NCI-H748 treated with DMSO at 0.1 percent for 48 hours (cell line): Measurements from ENCODE around the gene COL23A1.
"Not testable (repeated sequence)": the region's sequence is repeated elsewhere in the genome, so short reads cannot be mapped to it uniquely, and the experiment has no call there.

Experiments used
- DNase-seq: peaks from one replicate; lab custom pipeline; 2025; lab: John Stamatoyannopoulos, UW

The COL23A1 gene

DNA sequence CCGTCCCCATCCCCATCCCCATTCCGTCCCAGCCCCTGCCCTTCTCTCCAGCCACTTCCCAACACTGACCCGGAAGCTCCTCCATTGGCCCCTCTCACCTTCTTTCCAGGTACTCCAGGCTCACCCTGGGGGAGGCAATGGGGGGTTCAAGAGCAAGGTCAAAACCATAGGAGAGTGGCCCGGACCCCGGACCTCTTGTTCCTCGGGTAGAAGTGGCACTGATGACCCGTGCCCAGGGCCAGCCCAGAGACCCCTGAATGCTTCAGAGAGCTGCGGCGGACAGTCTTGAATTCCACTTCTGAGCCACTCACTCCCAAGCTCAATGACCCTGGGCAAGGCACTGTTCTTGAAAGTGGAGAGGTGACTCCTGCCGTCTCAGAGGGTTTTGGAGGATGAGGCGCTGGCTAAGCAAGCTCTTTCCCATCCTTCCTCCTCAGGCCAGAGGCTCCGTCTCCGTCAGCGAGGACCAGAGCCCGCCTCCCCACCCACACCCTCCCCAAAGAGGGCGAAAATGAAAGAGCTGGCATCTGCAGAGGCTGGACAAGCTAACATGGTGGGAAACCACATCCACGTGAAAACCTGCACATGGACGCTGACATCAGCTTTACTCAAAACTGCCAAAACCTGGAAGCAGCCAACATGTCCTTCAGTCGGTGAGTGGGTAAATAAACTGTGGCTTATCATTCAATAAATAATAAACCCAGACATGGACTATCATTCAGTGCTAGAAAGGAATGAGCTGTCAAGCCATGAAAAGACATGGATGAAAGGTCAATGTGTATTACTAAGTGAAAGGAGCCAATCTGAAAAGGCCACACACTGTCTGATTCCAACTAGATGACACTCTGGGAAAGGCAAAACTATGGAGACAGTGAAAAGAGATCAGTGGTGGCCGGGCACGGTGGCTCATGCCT lies 330.3 kb downstream of the COL23A1 start:
- DNase-seq: no peak

DNA sequence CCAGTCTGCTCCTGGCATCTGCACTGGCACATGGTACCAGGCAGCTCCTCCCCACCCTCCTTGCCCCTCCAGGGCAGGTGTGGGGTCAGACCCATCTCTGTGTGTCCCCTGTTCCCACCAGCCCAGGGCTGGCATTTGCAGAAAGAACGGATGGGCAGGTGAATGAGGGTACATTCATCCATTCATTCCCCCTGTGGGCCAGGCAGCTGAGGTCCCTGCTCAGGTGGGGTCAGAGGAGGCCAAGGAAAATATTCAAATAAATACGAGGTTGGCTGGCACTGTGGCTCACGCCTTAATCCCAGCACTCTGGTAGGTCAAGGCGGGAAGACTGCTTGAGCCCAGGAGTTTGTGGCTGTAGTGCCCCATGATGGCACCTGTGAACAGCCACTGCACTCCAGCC lies 332.5 kb downstream of the COL23A1 start:
- DNase-seq: no peak

DNA sequence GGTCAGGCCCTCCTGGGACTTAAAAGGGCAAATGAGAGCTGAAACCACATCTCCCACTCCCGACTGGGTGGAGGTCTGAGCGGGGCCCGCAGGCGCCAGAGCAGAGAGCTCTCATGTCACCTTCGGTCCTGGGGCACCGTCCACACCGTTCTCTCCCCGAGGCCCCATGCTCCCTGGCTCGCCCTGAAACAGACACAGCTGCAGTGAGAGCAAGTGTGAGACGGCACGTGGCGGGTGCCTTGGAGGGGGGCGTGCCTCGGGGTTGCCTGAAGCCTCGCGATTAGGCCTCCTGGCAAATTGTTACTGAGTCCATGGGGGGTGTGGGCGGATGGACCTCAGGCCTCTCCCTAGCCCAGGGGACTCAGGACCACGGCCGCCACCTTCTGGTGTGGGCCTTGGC lies 333.4 kb downstream of the COL23A1 start:
- DNase-seq: no peak

DNA sequence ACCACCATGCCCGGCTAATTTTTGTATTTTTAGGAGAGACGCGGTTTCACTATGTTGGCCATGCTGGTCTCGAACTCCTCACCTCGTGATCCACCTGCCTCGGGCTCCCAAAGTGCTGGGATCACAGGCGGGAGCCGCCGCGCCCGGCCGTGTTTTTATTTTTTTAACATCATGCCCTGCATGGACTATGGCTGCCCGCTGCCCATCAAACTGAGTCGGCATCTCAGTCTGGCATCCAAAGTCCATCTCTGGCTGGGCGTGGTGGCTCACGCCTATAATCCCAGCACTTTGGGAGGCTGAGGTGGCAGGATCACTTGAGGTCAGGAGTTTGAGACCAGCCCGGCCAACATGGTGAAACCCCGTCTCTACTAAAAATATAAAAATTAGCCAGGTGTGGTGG lies 336.6 kb downstream of the COL23A1 start:
- not testable (repeated sequence) for DNase-seq

DNA sequence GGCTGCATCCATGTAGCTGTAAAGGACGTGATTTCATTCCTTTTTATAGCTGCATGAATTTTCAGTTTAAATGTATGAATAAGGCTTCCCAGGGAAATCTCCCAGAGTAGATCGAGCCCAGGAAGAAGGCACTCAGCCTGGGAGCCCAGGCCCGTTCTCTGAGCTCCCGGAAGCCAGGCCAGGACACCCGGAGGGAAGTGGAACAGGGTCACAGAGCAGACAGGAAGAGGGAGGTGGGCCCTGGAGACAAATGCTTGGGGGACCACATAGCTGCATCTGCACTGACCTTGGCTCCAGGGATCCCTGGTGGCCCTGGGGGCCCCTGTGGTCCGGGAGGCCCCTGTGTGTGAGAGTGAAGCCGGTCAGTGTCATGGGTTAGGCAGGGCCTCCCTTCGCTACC lies 337.9 kb downstream of the COL23A1 start:
- DNase-seq: no peak

DNA sequence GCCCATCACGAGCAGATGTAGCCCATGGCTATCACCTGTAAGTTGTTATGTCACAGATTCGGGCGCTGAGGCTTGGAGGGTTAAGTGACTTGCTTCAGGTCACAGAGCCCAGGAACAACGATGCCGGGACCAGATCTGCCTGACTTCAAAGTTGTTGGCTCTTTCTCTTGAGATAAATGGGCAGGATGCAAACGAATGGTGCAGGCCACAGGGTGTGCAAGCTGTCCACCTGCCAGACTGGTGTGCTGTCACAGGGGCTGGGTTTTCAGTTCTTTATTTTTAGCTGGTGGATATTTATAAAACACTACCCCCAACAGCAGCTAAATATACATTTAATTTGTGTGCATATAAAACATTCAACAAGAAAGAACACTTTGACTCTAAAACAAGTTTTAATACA lies 339.9 kb downstream of the COL23A1 start:
- no peak for DNase-seq

DNA sequence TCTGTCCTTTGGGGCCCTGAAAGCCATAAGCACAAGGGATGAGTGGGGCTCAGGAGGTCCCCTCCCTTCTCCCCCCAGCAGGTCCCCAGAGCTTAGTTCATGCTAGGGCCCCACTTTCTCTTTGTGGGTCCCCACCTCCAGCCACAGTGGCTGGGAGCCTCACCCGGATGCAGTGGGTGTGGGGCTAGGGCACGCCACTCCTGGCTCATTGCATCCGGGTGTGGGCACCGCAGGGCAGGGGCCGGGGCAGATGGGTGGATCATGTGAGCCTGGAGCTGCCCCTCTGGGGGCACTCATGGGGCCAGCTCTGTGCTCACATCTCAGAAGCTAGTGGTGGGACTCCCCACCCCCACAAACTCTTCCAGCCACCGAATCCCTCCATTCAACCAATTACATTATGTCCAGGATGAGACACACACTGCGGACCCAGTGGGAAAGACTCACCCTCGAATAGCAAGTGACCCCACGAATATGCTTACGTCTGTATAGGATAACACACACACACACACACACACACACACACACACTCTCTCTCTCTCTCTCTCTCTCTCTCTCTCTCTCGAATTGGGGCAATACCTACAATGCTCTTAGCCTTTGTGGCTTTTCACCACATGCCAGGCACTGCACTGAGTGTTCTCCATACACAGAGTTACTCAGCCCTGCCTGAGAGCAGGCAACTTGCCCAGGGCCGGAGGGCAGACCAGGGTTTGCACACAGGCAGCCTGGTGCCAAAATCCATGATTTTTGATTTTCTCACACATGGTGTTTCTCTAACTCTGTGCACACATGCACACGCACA lies 340.8 kb downstream of the COL23A1 start:
- DNase-seq: no peak

DNA sequence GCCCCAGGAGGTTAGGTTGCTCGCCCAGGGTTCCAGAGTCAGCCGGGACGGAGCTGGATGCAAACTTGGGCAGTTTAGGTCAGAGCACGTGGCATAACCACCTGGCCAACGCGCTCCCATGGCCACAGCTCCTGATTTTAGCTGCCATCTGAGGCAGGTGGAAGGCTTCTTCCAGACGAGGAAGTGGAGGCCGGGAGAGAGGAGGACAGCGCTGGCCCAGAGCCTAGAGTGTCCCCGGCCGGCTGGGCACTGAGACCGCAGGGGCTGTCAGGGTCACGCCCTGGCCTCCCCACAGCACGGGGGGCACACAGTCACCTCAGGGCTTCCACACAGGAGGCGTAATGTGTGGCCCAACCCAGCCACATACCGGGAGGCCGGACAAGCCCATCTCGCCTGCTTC lies 341.4 kb downstream of the COL23A1 start:
- no peak for DNase-seq

DNA sequence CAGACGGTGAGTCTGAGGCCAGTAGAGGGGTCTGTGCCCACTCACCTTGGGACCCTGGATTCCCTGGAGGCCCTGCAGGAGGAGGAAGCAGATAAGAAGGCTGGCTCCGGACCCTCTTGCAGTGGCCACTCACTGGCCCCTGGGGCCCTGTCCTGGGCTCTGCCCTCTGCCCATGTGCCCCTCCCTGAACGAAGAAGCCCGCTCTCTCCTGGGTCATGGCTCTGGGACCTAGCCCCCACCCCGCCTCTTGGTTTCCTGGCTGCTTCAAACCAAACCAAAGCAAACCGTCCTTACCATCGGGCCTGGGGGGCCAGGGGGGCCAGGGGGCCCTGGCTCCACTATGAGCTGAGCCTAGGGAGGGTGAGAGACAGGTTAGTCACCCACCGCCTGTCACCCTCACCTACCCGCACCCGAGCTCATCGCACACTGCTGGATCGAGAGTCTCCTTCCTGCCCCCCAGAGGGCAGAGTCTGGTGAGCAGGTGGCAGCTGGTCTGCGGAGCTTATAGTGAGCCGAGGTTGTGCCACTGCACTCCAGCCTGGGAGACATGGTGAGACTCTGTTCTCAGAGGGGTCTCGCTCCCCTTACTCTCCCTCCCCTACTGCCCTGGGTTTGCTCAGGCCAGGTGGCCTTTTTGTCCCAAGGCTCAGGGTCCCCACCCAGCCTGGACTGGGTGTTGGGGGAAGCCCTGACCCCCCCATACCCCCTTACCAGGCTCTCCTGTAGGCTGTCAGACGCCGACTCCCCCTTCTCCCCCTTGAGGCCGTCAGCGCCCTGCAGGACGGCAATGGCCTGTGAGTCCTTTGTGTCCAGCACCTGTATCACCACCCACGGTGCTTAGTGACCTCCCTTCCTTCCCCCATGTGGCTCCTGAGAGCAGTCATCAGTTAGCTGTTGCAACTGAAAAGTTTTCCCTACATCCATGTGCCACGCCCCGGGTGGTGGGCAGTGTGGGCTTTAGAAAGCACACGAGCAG lies 342.4 kb downstream of the COL23A1 start:
- no peak for DNase-seq

DNA sequence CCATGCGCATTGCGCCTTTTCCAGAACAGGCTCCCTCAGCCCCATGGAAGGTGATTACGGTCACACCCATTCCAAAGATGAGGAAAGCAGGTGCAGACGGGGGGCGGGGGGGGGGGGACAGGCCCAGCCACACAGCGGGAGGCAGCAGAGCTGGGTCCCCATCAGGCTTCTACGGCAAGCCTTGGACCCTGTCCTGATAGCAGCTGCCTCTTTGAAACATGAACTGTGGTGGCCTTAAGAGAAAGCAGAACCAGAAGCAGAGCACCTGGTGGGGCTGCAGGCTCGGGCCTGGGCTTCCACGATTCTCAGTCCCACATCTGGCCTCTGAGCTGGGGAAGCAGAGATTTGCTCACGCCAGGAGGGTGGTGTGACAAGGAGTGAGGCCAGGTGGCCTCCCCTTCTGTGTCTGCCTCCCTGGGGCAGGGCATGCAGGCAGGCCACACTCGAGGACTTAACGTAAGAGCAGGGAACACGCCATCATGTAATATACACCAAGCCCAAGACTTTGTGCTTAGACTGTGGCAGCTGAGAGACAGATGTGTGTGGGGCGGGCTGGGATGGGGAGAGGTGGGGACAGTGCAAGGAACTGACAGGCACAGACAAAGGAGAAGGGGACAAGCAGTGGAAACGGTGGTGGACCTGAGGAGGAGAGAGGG lies 343.4 kb downstream of the COL23A1 start:
- DNase-seq: no peak

DNA sequence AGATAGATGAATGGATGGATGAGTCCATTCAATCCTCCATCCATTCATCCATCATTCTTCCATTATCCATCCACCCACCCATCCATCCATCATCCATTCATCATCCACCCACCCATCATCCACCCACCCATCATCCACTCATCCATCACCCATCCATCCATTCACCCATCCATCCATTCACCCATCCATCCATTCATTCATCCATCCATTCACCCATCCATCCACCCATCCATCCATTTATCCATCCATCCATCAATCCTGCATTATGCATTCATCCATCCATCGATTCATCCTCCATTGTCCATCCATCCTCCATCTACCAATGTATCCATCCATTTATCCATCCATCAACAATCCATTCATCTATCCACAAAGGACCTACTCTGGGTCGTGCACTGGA lies 344.8 kb downstream of the COL23A1 start:
- no peak for DNase-seq

DNA sequence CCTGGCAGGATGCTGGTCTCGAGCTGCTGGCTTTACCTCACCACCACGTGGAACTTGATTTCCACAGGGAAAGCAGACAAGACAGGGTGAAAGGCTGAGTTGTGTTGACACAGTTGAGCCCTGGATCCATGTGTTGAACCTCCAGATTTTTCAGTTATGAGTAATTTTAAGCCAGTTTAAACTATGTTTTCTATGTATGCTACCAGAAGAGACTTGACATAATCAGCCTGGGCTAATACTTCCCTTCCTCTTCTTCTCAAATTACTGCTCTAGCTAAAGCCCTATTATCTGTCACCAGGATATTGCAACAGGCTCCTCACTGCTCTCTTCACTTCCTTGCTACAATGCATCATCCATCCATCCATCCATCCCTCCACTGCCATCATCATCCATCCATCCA lies 345.6 kb downstream of the COL23A1 start:
- no peak for DNase-seq

DNA sequence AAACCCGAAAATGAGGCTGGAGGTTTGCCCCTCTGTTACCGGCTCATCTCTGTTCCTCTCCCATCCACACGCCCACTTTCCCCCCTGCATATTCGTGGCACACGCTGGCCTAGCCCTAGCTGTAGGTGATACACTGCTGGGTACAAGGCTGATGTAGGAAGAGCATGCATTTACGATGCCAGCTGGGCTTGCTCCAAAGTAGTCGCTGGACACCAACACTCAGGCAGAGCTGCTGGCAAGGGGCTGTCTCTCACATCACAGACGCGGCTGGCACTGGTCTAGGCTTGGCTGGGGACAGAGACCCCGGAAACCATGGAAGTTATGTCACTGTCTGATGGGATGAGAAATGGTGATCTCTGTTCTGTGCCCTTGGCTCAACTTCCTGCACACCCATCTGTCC lies 347.8 kb downstream of the COL23A1 start:
- DNase-seq: no peak

DNA sequence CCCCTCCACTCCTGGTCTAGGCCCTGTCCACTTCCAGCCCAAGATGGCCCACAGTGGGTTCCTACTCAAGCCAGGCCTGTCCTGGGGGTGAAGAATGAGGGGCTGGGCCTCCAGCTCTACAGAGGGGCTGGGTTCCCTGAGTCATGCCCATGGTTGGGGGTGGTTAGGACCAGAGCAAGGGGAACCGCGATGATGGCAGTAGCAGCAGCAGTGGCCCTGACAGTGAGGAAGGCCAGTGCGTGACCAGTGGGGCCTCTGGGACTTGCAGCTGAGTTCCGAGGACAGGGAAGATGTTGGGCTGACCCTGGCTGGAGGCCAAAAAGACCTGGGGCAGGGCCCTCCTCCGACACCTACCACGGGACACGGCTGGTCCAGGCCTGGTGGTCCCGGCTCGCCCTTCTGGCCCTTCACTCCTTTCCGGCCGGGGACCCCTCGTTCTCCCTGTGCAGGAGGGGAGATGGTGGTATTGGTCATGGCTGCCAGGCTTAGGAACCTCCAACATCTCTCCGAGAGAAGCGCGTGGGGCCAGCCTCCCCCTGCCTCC lies 348.4 kb downstream of the COL23A1 start:
- no peak for DNase-seq

DNA sequence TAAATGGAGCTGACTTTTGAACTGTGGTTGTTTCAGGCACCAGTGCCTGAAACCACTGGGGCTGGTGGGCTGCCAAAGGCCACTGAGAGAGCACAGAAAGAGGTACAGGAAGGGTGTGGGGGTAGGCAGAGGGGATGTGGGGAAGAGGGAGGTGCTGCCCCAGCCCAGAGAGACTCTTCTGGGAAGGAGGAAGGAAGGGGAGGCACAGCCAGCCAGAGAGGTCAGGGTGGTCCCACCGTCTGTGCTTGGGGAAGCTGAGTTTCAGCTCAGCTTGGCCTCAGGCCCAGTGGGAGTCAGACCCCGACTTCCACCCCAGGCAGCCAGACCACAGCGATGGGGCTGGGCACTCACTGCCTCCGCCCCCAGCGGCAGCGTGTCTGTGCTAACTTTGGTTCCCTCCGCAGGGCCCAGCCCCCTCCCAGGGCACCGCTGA lies 348.9 kb downstream of the COL23A1 start:
- DNase-seq: no peak

DNA sequence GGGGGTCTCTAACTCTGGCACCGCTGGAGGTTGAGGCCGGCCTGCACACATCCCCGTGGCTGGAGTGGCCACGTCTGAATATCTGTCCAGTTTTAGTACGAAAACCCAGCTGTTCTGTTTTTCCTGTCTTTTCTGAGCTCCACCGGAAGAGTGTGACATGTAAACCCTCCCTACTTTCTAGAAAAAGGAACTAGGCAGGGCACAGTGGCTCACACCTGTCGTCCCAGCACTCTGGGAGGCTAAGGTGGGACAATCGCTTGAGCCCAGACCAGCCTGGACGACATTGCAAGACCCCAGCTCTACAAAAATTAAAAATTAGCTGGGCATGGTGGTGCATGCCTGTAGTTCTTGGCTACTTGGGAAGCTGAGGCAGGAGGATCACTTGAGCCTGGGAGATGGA lies 349.4 kb downstream of the COL23A1 start:
- no peak for DNase-seq

DNA sequence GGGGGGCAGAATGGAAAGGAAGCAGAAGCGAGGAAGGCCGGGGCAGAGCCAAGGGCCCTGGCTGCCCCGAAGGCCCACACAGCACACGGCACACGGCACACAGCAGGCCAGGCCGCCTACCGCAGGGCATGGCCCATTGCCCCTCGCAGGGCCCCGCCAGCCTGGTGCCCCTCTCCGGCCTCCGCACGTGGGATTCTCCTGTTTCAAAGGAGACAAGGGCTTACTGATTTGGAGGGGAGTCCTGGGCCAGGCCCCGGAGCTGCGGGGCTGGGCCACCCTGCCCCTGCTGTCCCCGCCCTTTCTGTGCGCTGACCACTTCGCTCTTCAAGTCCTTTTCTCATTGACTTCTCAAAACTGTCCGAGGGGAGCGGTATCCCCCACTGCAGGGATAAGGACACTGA lies 349.9 kb downstream of the COL23A1 start:
- DNase-seq: no peak

DNA sequence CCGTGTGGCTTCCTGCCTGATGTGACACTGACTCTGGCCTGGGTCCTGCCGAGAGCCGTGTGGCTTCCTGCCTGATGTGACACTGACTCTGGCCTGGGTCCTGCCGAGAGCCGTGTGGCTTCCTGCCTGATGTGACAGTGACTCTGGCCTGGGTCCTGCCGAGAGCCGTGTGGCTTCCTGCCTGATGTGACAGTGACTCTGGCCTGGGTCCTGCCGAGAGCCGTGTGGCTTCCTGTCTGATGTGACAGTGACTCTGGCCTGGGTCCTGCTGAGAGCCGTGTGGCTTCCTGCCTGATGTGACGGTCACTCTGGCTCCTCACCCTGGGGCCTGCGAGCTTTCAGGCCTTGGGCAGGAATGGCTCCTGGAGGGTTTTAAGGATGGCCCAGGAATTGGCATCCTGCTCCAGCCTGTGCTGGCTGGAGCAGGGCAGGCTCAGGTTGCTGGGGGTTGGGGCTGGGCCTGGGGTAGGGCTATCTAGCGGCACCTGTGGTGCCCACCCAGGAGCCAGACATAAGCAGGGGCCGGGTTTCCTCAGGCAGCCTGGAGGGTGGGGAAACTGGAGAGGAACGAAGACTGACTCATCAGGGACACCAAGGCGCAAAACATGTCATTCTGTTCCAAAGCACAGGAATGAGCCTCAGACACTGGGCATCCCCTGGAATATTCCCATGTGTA lies 350.4 kb downstream of the COL23A1 start:
- DNase-seq: not testable (repeated sequence)

DNA sequence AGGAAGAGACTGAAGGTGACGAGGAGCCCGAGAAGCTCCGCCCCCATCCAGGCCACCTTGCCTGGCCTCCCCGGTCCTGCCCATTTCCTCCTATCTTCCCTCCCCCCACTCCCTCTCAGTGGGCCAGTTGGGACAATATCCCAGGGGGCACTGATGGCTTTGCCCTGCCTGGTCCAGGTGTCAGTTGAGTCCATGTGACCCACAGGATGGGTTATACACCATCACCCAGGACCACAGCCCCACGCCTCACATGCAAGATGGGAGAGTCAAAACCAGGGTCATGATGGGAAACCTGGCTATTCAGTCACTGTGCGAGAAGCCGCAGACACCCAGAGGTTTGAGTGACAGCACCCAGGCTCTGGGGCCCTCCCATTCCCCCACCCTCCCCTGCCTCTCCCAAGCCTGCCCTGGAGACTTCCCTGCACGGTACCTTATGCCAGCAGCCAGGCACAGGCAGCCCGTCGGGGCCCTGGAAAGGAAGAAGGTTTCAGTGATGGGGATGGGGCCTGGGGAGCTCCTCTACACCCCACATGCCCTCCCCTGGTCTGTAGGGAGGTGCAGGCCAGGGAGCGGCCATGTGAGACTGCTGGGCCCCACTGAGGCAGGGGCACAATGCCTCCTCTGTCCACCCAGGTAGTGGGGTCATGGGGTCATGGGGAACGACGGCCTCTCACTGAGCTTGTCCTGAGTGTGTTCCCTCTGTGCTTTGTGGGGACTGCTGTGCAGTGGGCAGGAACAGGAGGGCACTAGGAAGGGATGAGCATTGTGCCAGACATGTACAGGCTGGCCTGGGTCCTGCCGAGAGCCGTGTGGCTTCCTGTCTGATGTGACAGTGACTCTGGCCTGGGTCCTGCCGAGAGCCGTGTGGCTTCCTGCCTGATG lies 351.2 kb downstream of the COL23A1 start:
- no peak for DNase-seq

DNA sequence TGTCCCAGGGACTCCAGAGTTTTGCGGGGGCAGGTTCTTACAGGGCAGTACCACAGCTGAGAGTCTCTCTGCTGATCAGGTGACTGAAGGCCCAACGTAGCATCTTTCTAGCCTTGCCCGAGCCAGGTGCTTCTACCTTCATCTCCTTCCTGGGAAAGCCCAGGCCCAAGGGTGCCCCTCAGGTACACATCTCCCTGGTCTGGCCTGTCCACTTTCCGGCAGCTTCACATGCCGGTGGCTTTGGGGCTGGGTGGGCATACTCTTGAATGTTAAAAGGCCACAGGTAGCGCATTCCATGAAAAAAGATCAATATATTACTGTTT lies 351.9 kb downstream of the COL23A1 start:
- no peak for DNase-seq
